KMS-11 (cell line): Measurements from ENCODE around the gene ST6GAL2.

ENCODE experiments used
- H2AFZ ChIP-seq: fragments of 200-600 bp; sonication (generic); 2 replicates; pipeline ENCODE4 v1.6.1; 2016; ENCODE audit warnings: antibody characterized with exemption, mixed run types, low read depth
- H3K27ac ChIP-seq: fragments of 200-600 bp; sonication (generic); 2 replicates; pipeline ENCODE4 v1.6.1; 2016; ENCODE audit warnings: mild to moderate bottlenecking, mixed run types
- H3K27me3 ChIP-seq: fragments of 200-600 bp; sonication (generic); 2 replicates; pipeline ENCODE4 v1.6.1; 2017; ENCODE audit warnings: mild to moderate bottlenecking, low read depth, mixed run types, moderate library complexity; ENCODE audit not compliant: insufficient read depth
- H3K36me3 ChIP-seq: fragments of 200-600 bp; sonication (generic); 2 replicates; pipeline ENCODE4 v1.6.1; 2017; ENCODE audit warnings: mild to moderate bottlenecking, mixed run types; ENCODE audit not compliant: insufficient read depth
- H3K4me1 ChIP-seq: fragments of 200-600 bp; sonication (generic); 2 replicates; pipeline ENCODE4 v1.6.1; 2016; ENCODE audit warnings: mild to moderate bottlenecking, low read depth, mixed run types; ENCODE audit not compliant: poor library complexity, severe bottlenecking
- H3K4me2 ChIP-seq: fragments of 200-600 bp; sonication (generic); 2 replicates; pipeline ENCODE4 v1.7.0; 2016; ENCODE audit warnings: mild to moderate bottlenecking, mixed run types
- H3K4me3 ChIP-seq: fragments of 200-600 bp; sonication (generic); IDR thresholded peaks from 2 replicates; pipeline ENCODE4 v1.6.1; 2017; ENCODE audit warnings: low read depth, low read length, mixed read lengths; ENCODE audit not compliant: insufficient read depth
- H3K79me2 ChIP-seq: fragments of 200-600 bp; sonication (generic); 2 replicates; pipeline ENCODE4 v1.6.1; 2016; ENCODE audit warnings: low read depth, mixed run types; ENCODE audit not compliant: insufficient read depth
- H3K9ac ChIP-seq: fragments of 200-600 bp; sonication (generic); 2 replicates; pipeline ENCODE4 v1.6.1; 2016; ENCODE audit warnings: mild to moderate bottlenecking, mixed run types
- H4K20me1 ChIP-seq: fragments of 200-600 bp; sonication (generic); 2 replicates; pipeline ENCODE4 v1.6.1; 2016; ENCODE audit warnings: mild to moderate bottlenecking, mixed run types; ENCODE audit not compliant: insufficient read depth
- CTCF ChIP-seq: fragments of 200-600 bp; sonication (generic); conservative IDR thresholded peaks from 2 replicates; pipeline ENCODE4 v1.6.1; 2017; ENCODE audit warnings: low read depth, mild to moderate bottlenecking, antibody characterized with exemption, low read length, moderate library complexity, mixed read lengths

The ST6GAL2 gene

GRCh38 chr2:106789185-106789584 is 96.8 kb downstream of the ST6GAL2 start:
- no peaks in the 10 kb centered on the region for H3K79me2 ChIP-seq
- H3K9ac ChIP-seq = no peak overlapping the region
- H3K27ac ChIP-seq = no peak overlapping the region
- H3K4me1 ChIP-seq = no peaks in the 10 kb centered on the region
- TF ChIP-seq CTCF = no peak
- H3K36me3 ChIP-seq = no peaks in the 10 kb centered on the region
- no peaks in the 10 kb centered on the region for H3K27me3 ChIP-seq
- no peaks in the 10 kb centered on the region for H4K20me1 ChIP-seq
- H2AFZ ChIP-seq = no peak overlapping the region
- no peak overlapping the region for H3K4me3 ChIP-seq
- no peak overlapping the region for H3K4me2 ChIP-seq

- Histone ChIP-seq H3K27ac (no peak overlapping the region), H3K4me1 (no peaks in the 10 kb centered on the region)
Observed at GRCh38 chr2:106782681-106783080, 103.3 kb downstream of the ST6GAL2 start.

GRCh38 chr2:106781196-106781595 is 104.8 kb downstream of the ST6GAL2 start:
- Histone ChIP-seq H3K27ac (no peak overlapping the region), H3K4me3 (no peak overlapping the region), H2AFZ (no peak overlapping the region), H3K9ac (no peak overlapping the region), H3K79me2 (no peaks in the 10 kb centered on the region), H4K20me1 (no peaks in the 10 kb centered on the region), H3K4me1 (no peaks in the 10 kb centered on the region), H3K27me3 (no peaks in the 10 kb centered on the region), H3K4me2 (no peak overlapping the region), H3K36me3 (no peaks in the 10 kb centered on the region)
- TF ChIP-seq CTCF = no peak

More at GRCh38 chr2:106782681-106783080, 103.3 kb downstream of the ST6GAL2 start:
- Histone ChIP-seq H3K4me3 (no peak overlapping the region), H3K9ac (no peak overlapping the region), H3K36me3 (no peaks in the 10 kb centered on the region), H3K79me2 (no peaks in the 10 kb centered on the region), H2AFZ (no peak overlapping the region), H3K27me3 (no peaks in the 10 kb centered on the region), H4K20me1 (no peaks in the 10 kb centered on the region), H3K4me2 (no peak overlapping the region)
- TF ChIP-seq CTCF = no peak

- Histone ChIP-seq H3K4me2 (no peak overlapping the region), H3K4me3 (no peak overlapping the region), H3K4me1 (no peaks in the 10 kb centered on the region), H3K27me3 (no peaks in the 10 kb centered on the region), H2AFZ (no peak overlapping the region), H3K79me2 (no peaks in the 10 kb centered on the region), H4K20me1 (no peaks in the 10 kb centered on the region), H3K27ac (no peak overlapping the region), H3K36me3 (no peaks in the 10 kb centered on the region), H3K9ac (no peak overlapping the region)
- no peak for TF ChIP-seq CTCF
Observed at GRCh38 chr2:106771811-106772210, 114.2 kb downstream of the ST6GAL2 start.

GRCh38 chr2:106770986-106771385 is 115.0 kb downstream of the ST6GAL2 start:
- Histone ChIP-seq H3K9ac (no peak overlapping the region), H2AFZ (no peak overlapping the region), H3K4me3 (no peak overlapping the region), H3K79me2 (no peaks in the 10 kb centered on the region), H3K27ac (no peak overlapping the region), H3K4me2 (no peak overlapping the region), H4K20me1 (no peaks in the 10 kb centered on the region), H3K27me3 (no peaks in the 10 kb centered on the region), H3K36me3 (no peaks in the 10 kb centered on the region), H3K4me1 (no peaks in the 10 kb centered on the region)
- no peak for TF ChIP-seq CTCF
